Measurements from ENCODE around the gene NCBP3. TPM values are rescaled to one million over a fixed set of nuclear protein-coding genes. Genes with fewer than 3 reads are reported as not detected.

The NCBP3 gene
- total RNA-seq, 1 experiment from 2014 or later = 32.8 TPM

DNA sequence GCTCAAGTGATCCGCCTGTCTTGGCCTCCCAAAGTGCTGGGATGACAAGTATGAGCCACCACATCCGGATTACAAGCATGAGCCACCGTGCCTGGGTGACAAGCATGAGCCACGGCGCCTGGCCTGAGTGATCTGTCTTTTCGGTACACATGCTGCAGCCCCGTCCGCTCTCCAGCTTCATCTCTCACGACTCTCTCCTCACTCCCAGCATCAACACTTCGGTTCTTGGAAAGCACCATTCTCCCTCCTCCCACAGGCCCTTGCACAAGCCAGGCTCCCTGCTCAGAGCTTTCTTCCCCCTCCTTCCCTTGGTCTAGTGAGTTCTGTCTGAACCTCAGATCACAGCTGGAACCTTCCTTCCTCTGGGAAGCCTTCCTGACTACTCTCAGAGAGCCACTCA is 6.5 kb upstream of the NCBP3 start:
- Mint-ChIP-seq H3K36me3 (ENCODE audit: insufficient read depth, unreplicated experiment) (no peaks in the 10 kb centered on the region), H3K27ac (ENCODE audit: unreplicated experiment) (no peak overlapping the region), H3K27me3 (ENCODE audit: insufficient read depth, unreplicated experiment) (no peaks in the 10 kb centered on the region), H3K4me1 (ENCODE audit: low read depth, unreplicated experiment) (no peaks in the 10 kb centered on the region), H3K9me3 (ENCODE audit: unreplicated experiment) (no peaks in the 10 kb centered on the region), H3K4me3 (ENCODE audit: unreplicated experiment) (no peak overlapping the region)
- no peaks in the 10 kb centered on the region for H3K9me3 ChIP-seq
- TF ChIP-seq, protein P1, sequence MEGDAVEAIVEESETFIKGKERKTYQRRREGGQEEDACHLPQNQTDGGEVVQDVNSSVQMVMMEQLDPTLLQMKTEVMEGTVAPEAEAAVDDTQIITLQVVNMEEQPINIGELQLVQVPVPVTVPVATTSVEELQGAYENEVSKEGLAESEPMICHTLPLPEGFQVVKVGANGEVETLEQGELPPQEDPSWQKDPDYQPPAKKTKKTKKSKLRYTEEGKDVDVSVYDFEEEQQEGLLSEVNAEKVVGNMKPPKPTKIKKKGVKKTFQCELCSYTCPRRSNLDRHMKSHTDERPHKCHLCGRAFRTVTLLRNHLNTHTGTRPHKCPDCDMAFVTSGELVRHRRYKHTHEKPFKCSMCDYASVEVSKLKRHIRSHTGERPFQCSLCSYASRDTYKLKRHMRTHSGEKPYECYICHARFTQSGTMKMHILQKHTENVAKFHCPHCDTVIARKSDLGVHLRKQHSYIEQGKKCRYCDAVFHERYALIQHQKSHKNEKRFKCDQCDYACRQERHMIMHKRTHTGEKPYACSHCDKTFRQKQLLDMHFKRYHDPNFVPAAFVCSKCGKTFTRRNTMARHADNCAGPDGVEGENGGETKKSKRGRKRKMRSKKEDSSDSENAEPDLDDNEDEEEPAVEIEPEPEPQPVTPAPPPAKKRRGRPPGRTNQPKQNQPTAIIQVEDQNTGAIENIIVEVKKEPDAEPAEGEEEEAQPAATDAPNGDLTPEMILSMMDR (IDR thresholded peaks at IDR 0.05; ENCODE audit: insufficient read depth in 1 of 2, low read depth in 1 of 2, low read length in 1 of 2, severe bottlenecking in 1 of 2, unreplicated experiment in 1 of 2) = no peak
- DNase-seq = no peak
- H3K4me3 ChIP-seq (ENCODE audit: low read depth, low read length) = no peak overlapping the region
- CTCF ChIA-PET = no interaction called here
- no peaks in the 10 kb centered on the region for H3K36me3 ChIP-seq (ENCODE audit: control insufficient read depth, insufficient read depth, low read length)
- POLR2A ChIA-PET = no interaction called here
- no peaks in the 10 kb centered on the region for H3K27me3 ChIP-seq (replicated peaks; ENCODE audit: control insufficient read depth, insufficient read depth, low read length)
- no peaks in the 10 kb centered on the region for H3K4me1 ChIP-seq
- intact Hi-C loops (cut with micrococcal nuclease; ENCODE audit: unreplicated experiment) = no loop called here
- BruUV-seq (replicated peaks) = no TSS peak

DNA sequence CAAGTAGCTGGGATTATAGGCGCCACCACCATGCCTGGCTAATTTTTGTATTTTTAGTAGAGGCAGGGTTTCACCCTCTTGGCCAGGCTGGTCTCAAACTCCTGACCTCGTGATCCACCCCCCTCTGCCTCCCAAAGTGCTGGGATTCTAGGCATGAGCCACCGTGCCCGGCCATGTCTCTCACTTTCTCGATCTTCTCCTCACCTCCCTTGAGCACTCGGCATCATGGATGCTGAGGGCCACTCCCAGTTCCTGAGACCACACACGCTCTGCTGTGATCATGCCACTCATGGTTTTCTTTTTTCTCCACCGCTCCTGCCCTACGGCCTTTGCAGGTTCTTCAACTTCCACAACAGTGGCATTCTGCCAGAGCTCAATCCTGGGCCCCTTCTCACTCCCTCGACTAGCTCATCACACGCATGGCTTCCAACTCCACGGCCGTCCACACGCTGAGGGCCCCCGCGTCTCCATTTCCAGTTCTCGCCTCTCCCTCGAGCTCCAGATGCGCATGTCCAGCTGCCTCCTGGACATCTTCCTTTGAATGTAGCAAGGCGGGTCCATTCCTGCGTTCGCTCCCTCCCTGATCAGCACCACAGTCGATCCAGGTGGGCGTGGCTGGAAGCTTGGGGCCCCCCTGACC is 5.5 kb upstream of the NCBP3 start:
- Mint-ChIP-seq H3K27me3 (ENCODE audit: insufficient read depth, unreplicated experiment) (no peaks in the 10 kb centered on the region), H3K4me1 (ENCODE audit: low read depth, unreplicated experiment) (no peaks in the 10 kb centered on the region), H3K27ac (ENCODE audit: unreplicated experiment) (no peak overlapping the region), H3K9me3 (ENCODE audit: unreplicated experiment) (no peaks in the 10 kb centered on the region), H3K4me3 (ENCODE audit: unreplicated experiment) (no peak overlapping the region), H3K36me3 (ENCODE audit: insufficient read depth, unreplicated experiment) (no peaks in the 10 kb centered on the region)
- H3K27me3 ChIP-seq (replicated peaks; ENCODE audit: control insufficient read depth, insufficient read depth, low read length) = no peaks in the 10 kb centered on the region
- ChIA-PET POLR2A (no interaction called here), CTCF (no interaction called here)
- BruUV-seq (replicated peaks) = no TSS peak
- TF ChIP-seq, protein P1 (IDR thresholded peaks at IDR 0.05; ENCODE audit: insufficient read depth in 1 of 2, low read depth in 1 of 2, low read length in 1 of 2, severe bottlenecking in 1 of 2, unreplicated experiment in 1 of 2) = no peak
- H3K36me3 ChIP-seq (ENCODE audit: control insufficient read depth, insufficient read depth, low read length) = no peaks in the 10 kb centered on the region
- H3K4me1 ChIP-seq = no peaks in the 10 kb centered on the region
- intact Hi-C loops (cut with micrococcal nuclease; ENCODE audit: unreplicated experiment) = no loop called here
- H3K4me3 ChIP-seq (ENCODE audit: low read depth, low read length) = no peak overlapping the region
- no peaks in the 10 kb centered on the region for H3K9me3 ChIP-seq
- DNase-seq = no peak

- no peaks in the 10 kb centered on the region for H3K36me3 ChIP-seq (ENCODE audit: control insufficient read depth, insufficient read depth, low read length)
- Mint-ChIP-seq H3K27ac (ENCODE audit: unreplicated experiment) (no peak overlapping the region), H3K36me3 (ENCODE audit: insufficient read depth, unreplicated experiment) (peaks cover 9% of the 10 kb centered on the region), H3K27me3 (ENCODE audit: insufficient read depth, unreplicated experiment) (no peaks in the 10 kb centered on the region), H3K4me1 (ENCODE audit: low read depth, unreplicated experiment) (no peaks in the 10 kb centered on the region), H3K4me3 (ENCODE audit: unreplicated experiment) (no peak overlapping the region), H3K9me3 (ENCODE audit: unreplicated experiment) (no peaks in the 10 kb centered on the region)
- H3K4me1 ChIP-seq = 0 out of 2 replicates have a peak, but pooled peaks cover 3% of the 10 kb centered on the region
- no peak for DNase-seq
- H3K9me3 ChIP-seq = no peaks in the 10 kb centered on the region
- intact Hi-C loops (cut with micrococcal nuclease; ENCODE audit: unreplicated experiment) = no loop called here
- BruUV-seq (replicated peaks) = no TSS peak
- ChIA-PET POLR2A (no interaction called here), CTCF (no interaction called here)
- TF ChIP-seq, protein P1 (IDR thresholded peaks at IDR 0.05; ENCODE audit: insufficient read depth in 1 of 2, low read depth in 1 of 2, low read length in 1 of 2, severe bottlenecking in 1 of 2, unreplicated experiment in 1 of 2) = no peak
- H3K4me3 ChIP-seq (ENCODE audit: low read depth, low read length) = no peak overlapping the region
- no peaks in the 10 kb centered on the region for H3K27me3 ChIP-seq (replicated peaks; ENCODE audit: control insufficient read depth, insufficient read depth, low read length)
Observed at GRCh38 chr17:3848229-3848835, 2.3 kb upstream of the NCBP3 start.

Measured in Caco-2 (cell line).